CD14-positive monocyte (primary cell): ENCODE measurements around the gene SLC39A6. TPM values are rescaled to one million over a fixed set of nuclear protein-coding genes. Genes with fewer than 3 reads are reported as not detected.

Experiments used
- DNase-seq, 3 donors: peaks; one replicate each; pipeline ENCODE4 v3.0.0-alpha.2; 2011 to 2022
- H2AFZ ChIP-seq: 2 replicates; pipeline ENCODE4 v1.6.0; 2012; ENCODE audit warnings: mild to moderate bottlenecking, low read depth, low read length, inconsistent platforms; ENCODE audit not compliant: insufficient read depth, poor library complexity, severe bottlenecking
- H3K27ac ChIP-seq, 2 donors: 1 replicate in 1 of 2; 2 replicates in 1 of 2; pipeline ENCODE4 v1.5.1; 2012 to 2013; ENCODE audit warnings: low read length in 2 of 2, control low read depth in 1 of 2, inconsistent platforms in 1 of 2, low read depth in 1 of 2, mild to moderate bottlenecking in 1 of 2
- H3K27me3 ChIP-seq, 2 donors: one replicate each; pipeline versions ENCODE4 v1.6.0 to v1.6.1; 2011 to 2013; ENCODE audit warnings: low read length in 2 of 2; ENCODE audit not compliant: control insufficient read depth in 2 of 2, insufficient read depth in 2 of 2
- H3K36me3 ChIP-seq, 2 donors: replicated peaks in 1 of 2; 1 replicate in 1 of 2; 2 replicates in 1 of 2; pipeline versions ENCODE4 v1.5.1 to v1.6.1; 2012 to 2013; ENCODE audit warnings: low read length in 2 of 2, control low read depth in 1 of 2, inconsistent platforms in 1 of 2, mild to moderate bottlenecking in 1 of 2; ENCODE audit not compliant: insufficient read depth in 2 of 2, control insufficient read depth in 1 of 2
- H3K4me1 ChIP-seq, 2 donors: 1 replicate in 1 of 2; 2 replicates in 1 of 2; pipeline versions ENCODE4 v1.5.1 to v1.6.1; 2012 to 2013; ENCODE audit warnings: low read length in 2 of 2, control low read depth in 1 of 2, inconsistent platforms in 1 of 2, mild to moderate bottlenecking in 1 of 2, moderate library complexity in 1 of 2; ENCODE audit not compliant: insufficient read depth in 2 of 2, control insufficient read depth in 1 of 2
- H3K4me2 ChIP-seq: replicated peaks from 2 replicates; pipeline ENCODE3; 2012; ENCODE audit warnings: low read length, moderate library complexity, mild to moderate bottlenecking; ENCODE audit not compliant: poor library complexity, severe bottlenecking; ENCODE audit errors: extremely low read depth
- H3K4me3 ChIP-seq, 3 experiments: fragments of 200-600 bp in 1 of 3; sonication (generic) in 1 of 3; replicated peaks in 1 of 3; 1 replicate in 2 of 3; 2 replicates in 1 of 3; pipeline ENCODE4 v1.5.1; 2011 to 2013; ENCODE audit warnings: low read length in 3 of 3, mild to moderate bottlenecking in 3 of 3, control low read depth in 2 of 3, low read depth in 2 of 3, inconsistent platforms in 1 of 3, moderate library complexity in 1 of 3
- H3K79me2 ChIP-seq: 2 replicates; pipeline ENCODE4 v1.6.0; 2012; ENCODE audit warnings: mild to moderate bottlenecking, control low read depth, inconsistent platforms, low read length, moderate library complexity; ENCODE audit not compliant: insufficient read depth
- H3K9ac ChIP-seq: 2 replicates; pipeline ENCODE4 v1.6.0; 2017; ENCODE audit warnings: low read length, mild to moderate bottlenecking; ENCODE audit not compliant: insufficient read depth, poor library complexity, severe bottlenecking
- H3K9me3 ChIP-seq, 2 donors: replicated peaks in 1 of 2; 1 replicate in 1 of 2; 2 replicates in 1 of 2; pipeline versions ENCODE4 v1.5.1 to v1.6.1; 2012 to 2013; ENCODE audit warnings: low read length in 2 of 2, control low read depth in 1 of 2; ENCODE audit not compliant: control insufficient read depth in 1 of 2, insufficient read depth in 1 of 2
- H4K20me1 ChIP-seq: 2 replicates; pipeline ENCODE4 v1.6.0; 2012; ENCODE audit warnings: mild to moderate bottlenecking, low read length, control low read depth, moderate library complexity; ENCODE audit not compliant: insufficient read depth
- H3K27ac Mint-ChIP-seq, 7 donors: one replicate each; pipeline ENCODE4 v1.8.0; 2020; ENCODE audit warnings: mild to moderate bottlenecking in 7 of 7, mixed read lengths in 7 of 7, moderate library complexity in 6 of 7, inconsistent platforms in 2 of 7
- H3K27me3 Mint-ChIP-seq, 3 donors: one replicate each; pipeline ENCODE4 v1.8.0; 2021 to 2022; ENCODE audit warnings: low read depth in 3 of 3, mild to moderate bottlenecking in 3 of 3, mixed read lengths in 3 of 3, moderate library complexity in 3 of 3, inconsistent platforms in 1 of 3
- H3K36me3 Mint-ChIP-seq, 2 donors: one replicate each; pipeline ENCODE4 v1.8.0; 2020; ENCODE audit warnings: mixed read lengths in 2 of 2, inconsistent platforms in 1 of 2, mild to moderate bottlenecking in 1 of 2
- H3K4me1 Mint-ChIP-seq: one replicate; pipeline ENCODE4 v1.8.0; 2020; ENCODE audit warnings: mild to moderate bottlenecking, mixed read lengths
- H3K4me3 Mint-ChIP-seq, 2 donors: one replicate each; pipeline ENCODE4 v1.8.0; 2020; ENCODE audit warnings: mild to moderate bottlenecking in 2 of 2, mixed read lengths in 2 of 2, moderate library complexity in 1 of 2
- H3K9me3 Mint-ChIP-seq, 7 donors: one replicate each; pipeline ENCODE4 v1.8.0; 2020 to 2022; ENCODE audit warnings: mixed read lengths in 7 of 7, mild to moderate bottlenecking in 6 of 7, moderate library complexity in 6 of 7, inconsistent platforms in 2 of 7
- WGBS: methylation state at CpG from one replicate; pipeline ENCODE4 v1.1.5; 2013; ENCODE audit warnings: missing lambda C conversion rate; ENCODE audit not compliant: insufficient coverage; 5-methylcytosine and 5-hydroxymethylcytosine counted together
- intact Hi-C, 2 donors: fragments of 100-400 bp; cut with micrococcal nuclease; formaldehyde crosslinking; loops; one replicate each; pipeline versions ENCODE4 v1.15.0 to v1.15.1; 2023
- polyA plus RNA-seq, 3 donors: library from polyadenylated mRNA; depleted of rRNA in 1 of 3; unstranded in 2 of 3; stranded (reverse) in 1 of 3; fragments of 300-500 nt in 2 of 3; fragments of >200 nt in 1 of 3; fragmentation: Illumina TruSeq in 2 of 3; gene quantifications; 1 replicate in 2 of 3; 2 replicates in 1 of 3; pipeline ENCODE4 v1.2.3, GENCODE V29; 2012 to 2021
- TF ChIP-seq, protein P1 (sequence below): fragments of 200-600 bp; IDR thresholded peaks from one replicate; pipeline ENCODE4 v1.8.0; 2022; ENCODE audit warnings: antibody characterized with exemption, mild to moderate bottlenecking

SLC39A6 gene
- polyA plus RNA-seq, 3 donors = 13.2 to 20.1 (median 16.8) TPM

DNA sequence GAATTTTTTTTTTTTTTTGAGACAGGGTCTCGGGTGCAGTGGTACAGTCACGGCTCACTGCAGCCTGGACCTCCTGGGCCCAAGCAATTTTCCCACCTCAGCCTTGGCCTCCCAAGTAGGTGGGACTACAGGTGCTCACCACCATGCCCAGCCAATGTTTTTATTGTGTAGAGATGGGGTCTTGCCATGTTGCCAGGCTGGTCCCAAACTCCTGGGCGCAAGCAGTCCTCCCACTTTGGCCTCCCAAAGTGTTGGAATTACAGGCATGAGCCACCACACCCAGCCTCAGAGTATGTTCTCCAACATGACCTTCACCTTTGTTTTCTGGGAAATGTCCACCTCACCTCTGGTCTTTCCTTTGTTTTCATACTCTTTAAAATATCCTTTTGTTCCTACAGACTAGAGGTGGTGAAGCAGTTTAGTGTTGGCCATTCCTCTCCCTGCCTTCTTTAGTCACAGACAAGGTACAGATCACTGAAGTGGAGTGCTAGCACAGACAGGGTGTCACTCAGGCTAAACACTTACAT, 38.6 kb upstream of the SLC39A6 start:
- no peaks in the 10 kb centered on the region for H3K4me1 ChIP-seq
- H3K9me3 ChIP-seq = no peaks in the 10 kb centered on the region
- H4K20me1 ChIP-seq = no peaks in the 10 kb centered on the region
- Mint-ChIP-seq H3K9me3 (no peaks in the 10 kb centered on the region), H3K36me3 (peaks cover 79 to 93% of the 10 kb centered on the region in 2 donors), H3K4me3 (no peak overlapping the region), H3K27me3 (peaks cover 0 to 1% (median 0%) of the 10 kb centered on the region in 3 donors), H3K4me1 (no peaks in the 10 kb centered on the region), H3K27ac (peak overlapping the region in 3 of 7 donors; percentile 4 to 61 (median 16))
- no peak overlapping the region for H3K27ac ChIP-seq
- no peak overlapping the region for H3K9ac ChIP-seq
- H3K4me2 ChIP-seq = no peak overlapping the region
- H3K79me2 ChIP-seq = no peaks in the 10 kb centered on the region
- H2AFZ ChIP-seq = no peak overlapping the region
- H3K27me3 ChIP-seq = no peaks in the 10 kb centered on the region
- 100% methylated on average over 1 of the region's 3 CpGs for WGBS
- DNase-seq = no peak
- intact Hi-C loops = no loop called here
- H3K36me3 ChIP-seq = peaks cover 76 to 93% of the 10 kb centered on the region in 2 donors
- TF ChIP-seq, protein P1, sequence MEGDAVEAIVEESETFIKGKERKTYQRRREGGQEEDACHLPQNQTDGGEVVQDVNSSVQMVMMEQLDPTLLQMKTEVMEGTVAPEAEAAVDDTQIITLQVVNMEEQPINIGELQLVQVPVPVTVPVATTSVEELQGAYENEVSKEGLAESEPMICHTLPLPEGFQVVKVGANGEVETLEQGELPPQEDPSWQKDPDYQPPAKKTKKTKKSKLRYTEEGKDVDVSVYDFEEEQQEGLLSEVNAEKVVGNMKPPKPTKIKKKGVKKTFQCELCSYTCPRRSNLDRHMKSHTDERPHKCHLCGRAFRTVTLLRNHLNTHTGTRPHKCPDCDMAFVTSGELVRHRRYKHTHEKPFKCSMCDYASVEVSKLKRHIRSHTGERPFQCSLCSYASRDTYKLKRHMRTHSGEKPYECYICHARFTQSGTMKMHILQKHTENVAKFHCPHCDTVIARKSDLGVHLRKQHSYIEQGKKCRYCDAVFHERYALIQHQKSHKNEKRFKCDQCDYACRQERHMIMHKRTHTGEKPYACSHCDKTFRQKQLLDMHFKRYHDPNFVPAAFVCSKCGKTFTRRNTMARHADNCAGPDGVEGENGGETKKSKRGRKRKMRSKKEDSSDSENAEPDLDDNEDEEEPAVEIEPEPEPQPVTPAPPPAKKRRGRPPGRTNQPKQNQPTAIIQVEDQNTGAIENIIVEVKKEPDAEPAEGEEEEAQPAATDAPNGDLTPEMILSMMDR = no peak
- H3K4me3 ChIP-seq = no peak overlapping the region

DNA sequence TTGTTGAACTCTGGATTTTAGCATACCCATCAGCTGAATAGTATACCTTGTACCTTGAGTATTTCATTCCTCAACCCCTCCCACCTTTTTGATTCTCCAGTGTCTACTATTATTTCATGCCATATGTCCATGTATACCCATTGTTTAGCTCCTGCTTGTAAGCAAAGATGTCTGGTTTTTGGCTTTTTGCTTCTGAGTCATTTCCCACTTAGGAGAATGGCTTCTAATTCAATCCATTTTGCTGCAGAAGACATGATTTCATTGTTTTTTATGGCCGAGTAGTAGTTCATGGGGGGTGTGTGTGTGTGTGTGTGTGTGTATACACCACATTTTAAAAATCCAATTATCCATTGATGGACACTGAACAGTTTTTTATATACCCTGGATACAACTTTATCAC, 33.8 kb upstream of the SLC39A6 start:
- no peaks in the 10 kb centered on the region for H3K4me1 ChIP-seq
- H3K4me2 ChIP-seq = no peak overlapping the region
- H2AFZ ChIP-seq = no peak overlapping the region
- Mint-ChIP-seq H3K9me3 (no peaks in the 10 kb centered on the region), H3K4me3 (no peak overlapping the region), H3K4me1 (no peaks in the 10 kb centered on the region), H3K36me3 (peaks cover 77 to 91% of the 10 kb centered on the region in 2 donors), H3K27me3 (no peaks in the 10 kb centered on the region), H3K27ac (no peak overlapping the region)
- no peaks in the 10 kb centered on the region for H3K27me3 ChIP-seq
- TF ChIP-seq, protein P1 = no peak
- DNase-seq = no peak
- no peak overlapping the region for H3K27ac ChIP-seq
- H3K4me3 ChIP-seq = no peak overlapping the region
- intact Hi-C loops = no loop called here
- no peaks in the 10 kb centered on the region for H3K9me3 ChIP-seq
- H3K9ac ChIP-seq = no peak overlapping the region
- no peaks in the 10 kb centered on the region for H4K20me1 ChIP-seq
- peaks cover 69 to 96% of the 10 kb centered on the region in 2 donors for H3K36me3 ChIP-seq
- WGBS = no CpG with 5 or more reads among the region's 1 CpG
- H3K79me2 ChIP-seq = no peaks in the 10 kb centered on the region
